NT2/D1 (cell line): Measurements from ENCODE around the gene BPNT1.

Experiments used
- SUZ12 ChIP-seq: IDR thresholded peaks from 2 replicates; pipeline ENCODE4 v1.6.1; 2011; ENCODE audit not compliant: insufficient read length, insufficient read depth; ENCODE audit errors: extremely low read depth
- YY1 ChIP-seq: IDR thresholded peaks from 2 replicates; pipeline ENCODE4 v1.6.1; 2011; ENCODE audit not compliant: insufficient read length, insufficient read depth
- ZNF274 ChIP-seq: IDR thresholded peaks from 2 replicates; pipeline ENCODE4 v1.6.1; 2011; ENCODE audit warnings: mild to moderate bottlenecking, low read depth, low read length

- no peak for TF ChIP-seq SUZ12
- no peak for TF ChIP-seq ZNF274
- TF ChIP-seq YY1: no peak
Observed at GRCh38 chr1:220113136-220113695, 23.6 kb upstream of the BPNT1 start.
